Left lung (tissue), 10 donors: ENCODE results near the gene RARB. TPM values are rescaled to one million over a fixed set of nuclear protein-coding genes. Genes with fewer than 3 reads are reported as not detected.
A peak's percentile ranks its signal among the peaks of the same experiment; 100 is the strongest.

Experiments used
- ATAC-seq: fragments of 200-7000 bp; cut with Tn5 transposase; one replicate; pipeline ENCODE4 v1.9.1; 2020; ENCODE audit warnings: moderate library complexity
- DNase-seq, 4 donors: peaks; one replicate each; pipeline ENCODE4 v3.0.0-alpha.2; 2013 to 2020
- H3K27ac ChIP-seq, 2 donors: fragments of 200-600 bp; sonication (generic) in 1 of 2; one replicate each; pipeline versions ENCODE4 v1.5.0 to v1.8.0; 2020 to 2021
- H3K27me3 ChIP-seq, 2 donors: fragments of 200-600 bp; sonication (generic) in 1 of 2; one replicate each; pipeline versions ENCODE4 v1.5.0 to v1.8.0; 2020 to 2021
- H3K36me3 ChIP-seq, 2 donors: fragments of 200-600 bp; sonication (generic) in 1 of 2; one replicate each; pipeline versions ENCODE4 v1.5.0 to v1.8.0; 2020 to 2021
- H3K4me1 ChIP-seq, 2 donors: fragments of 200-600 bp; one replicate each; pipeline ENCODE4 v1.8.0; 2021
- H3K4me3 ChIP-seq, 2 donors: fragments of 200-600 bp; sonication (generic) in 1 of 2; one replicate each; pipeline versions ENCODE4 v1.5.0 to v1.8.0; 2020 to 2021; ENCODE audit warnings: mild to moderate bottlenecking in 1 of 2
- H3K9me3 ChIP-seq, 2 donors: fragments of 200-600 bp; sonication (generic) in 1 of 2; one replicate each; pipeline versions ENCODE4 v1.5.0 to v1.8.0; 2020 to 2021
- CTCF ChIP-seq, 2 donors: fragments of 200-600 bp; sonication (generic) in 1 of 2; IDR thresholded peaks; one replicate each; pipeline versions ENCODE4 v1.5.0 to v1.8.0; 2021; ENCODE audit warnings: antibody characterized with exemption in 2 of 2
- intact Hi-C, 2 donors: fragments of 100-400 bp; cut with DNase I; formaldehyde crosslinking; loops; one replicate each; pipeline versions ENCODE4 v1.11.2 to v1.14.2; 2022
- polyA plus RNA-seq, 6 donors: library from polyadenylated mRNA; unstranded; fragments of 120-200 nt; gene quantifications; one replicate each; pipeline ENCODE4 v1.2.1, GENCODE V29; 2013; ENCODE audit not compliant: insufficient read length in 6 of 6
- total RNA-seq, 2 donors: library from RNA; stranded (reverse); fragmentation: NEBNext Ultra II Directional; extraction: Animal tissue kit (Norgen Biotek cat#: 25700); gene quantifications; one replicate each; pipeline ENCODE4 v1.2.1, GENCODE V29; 2021
- donor health status: DM: no; HTN: yes; CAD: no.
- donor health status: DM: no; HTN: no; CAD: no.

The RARB gene
- total and polyA plus RNA-seq, 8 donors: 4.1 to 40.1 (median 33.3) TPM

DNA sequence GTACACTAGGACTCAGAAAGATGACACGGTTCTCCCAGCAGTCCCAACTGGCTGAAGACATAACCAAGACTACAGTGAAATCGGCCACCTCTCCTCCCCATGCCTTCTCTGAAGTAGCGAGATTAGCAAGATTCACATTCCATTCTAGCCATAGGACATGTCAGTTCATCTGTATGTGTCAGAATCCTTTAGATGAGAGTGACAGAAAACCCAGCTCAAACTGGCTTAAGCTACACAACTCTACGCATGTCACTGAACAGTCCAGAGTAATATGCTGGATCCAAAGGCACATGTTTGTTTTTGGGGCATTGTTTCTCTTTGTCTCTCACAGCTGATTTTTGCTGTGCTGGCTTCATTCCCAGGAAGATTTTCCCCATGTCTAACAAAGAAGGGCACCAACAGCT lies 75.8 kb downstream of the RARB start:
- H3K27me3 ChIP-seq: no peaks in the 10 kb centered on the region
- no peaks in the 10 kb centered on the region for H3K36me3 ChIP-seq
- no peak for TF ChIP-seq CTCF (IDR thresholded peaks at IDR 0.05)
- ATAC-seq (no peak), DNase-seq (no peak)
- H3K27ac ChIP-seq: no peak overlapping the region
- H3K4me1 ChIP-seq: no peaks in the 10 kb centered on the region
- H3K9me3 ChIP-seq: no peaks in the 10 kb centered on the region
- no peak overlapping the region for H3K4me3 ChIP-seq
- intact Hi-C loops: no loop called here

DNA sequence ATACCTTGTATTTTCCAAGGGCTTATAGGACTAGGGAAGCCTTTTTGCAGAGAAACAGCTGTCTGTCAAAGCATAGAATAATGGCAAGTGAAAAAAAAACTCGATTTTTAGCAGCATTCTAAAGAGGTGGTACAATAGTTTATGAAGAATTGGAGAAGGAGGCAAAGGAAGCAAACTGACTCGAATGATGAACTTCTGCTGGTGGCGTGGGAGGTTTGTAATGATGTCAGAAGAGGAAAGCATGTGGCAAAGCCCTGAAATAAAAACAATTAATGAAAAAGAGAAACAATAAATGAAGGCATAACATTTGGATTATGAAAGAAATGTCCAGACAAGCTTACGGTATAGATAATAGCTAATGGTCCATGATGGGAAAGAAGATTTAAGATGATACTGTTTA lies 77.5 kb downstream of the RARB start:
- DNase-seq (no peak), ATAC-seq (no peak)
- Histone ChIP-seq H3K36me3 (no peaks in the 10 kb centered on the region), H3K27ac (no peak overlapping the region), H3K9me3 (no peaks in the 10 kb centered on the region), H3K4me3 (no peak overlapping the region), H3K4me1 (no peaks in the 10 kb centered on the region), H3K27me3 (no peaks in the 10 kb centered on the region)
- no peak for TF ChIP-seq CTCF (IDR thresholded peaks at IDR 0.05)
- intact Hi-C loops: no loop called here

- Histone ChIP-seq H3K27me3 (no peaks in the 10 kb centered on the region), H3K36me3 (no peaks in the 10 kb centered on the region), H3K27ac (no peak overlapping the region), H3K4me3 (no peak overlapping the region), H3K9me3 (no peaks in the 10 kb centered on the region), H3K4me1 (no peaks in the 10 kb centered on the region)
- no peak for TF ChIP-seq CTCF (IDR thresholded peaks at IDR 0.05)
- DNase-seq (no peak), ATAC-seq (no peak)
- intact Hi-C loops: no loop called here
Measured at GRCh38 chr3:25507811-25508210, 79.7 kb downstream of the RARB start.

- Histone ChIP-seq H3K4me1 (no peaks in the 10 kb centered on the region), H3K36me3 (no peaks in the 10 kb centered on the region), H3K27me3 (no peaks in the 10 kb centered on the region), H3K27ac (no peak overlapping the region), H3K9me3 (no peaks in the 10 kb centered on the region), H3K4me3 (no peak overlapping the region)
- DNase-seq (no peak), ATAC-seq (no peak)
- intact Hi-C loops: no loop called here
- no peak for TF ChIP-seq CTCF (IDR thresholded peaks at IDR 0.05)
Measured at GRCh38 chr3:25508433-25508832, 80.4 kb downstream of the RARB start.

DNA sequence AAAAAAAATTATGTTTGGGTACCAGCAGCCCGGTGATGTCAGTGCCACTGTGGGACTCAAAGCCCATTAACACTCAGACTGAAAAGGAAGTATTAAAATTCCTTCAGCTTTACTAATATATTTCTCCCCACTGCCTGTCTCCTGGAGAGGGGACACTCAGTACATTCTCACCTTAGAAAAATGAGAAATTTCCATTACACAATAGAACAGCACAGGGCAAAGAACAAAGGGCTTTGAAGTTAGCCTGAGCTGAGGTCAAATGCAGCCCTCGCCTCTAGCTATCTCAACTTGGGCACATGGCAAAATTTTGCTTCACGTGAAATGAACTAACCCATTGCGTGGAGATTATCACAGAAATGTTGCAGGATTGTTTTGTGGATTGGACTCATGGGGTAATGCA lies 80.8 kb downstream of the RARB start:
- Histone ChIP-seq H3K36me3 (no peaks in the 10 kb centered on the region), H3K27me3 (no peaks in the 10 kb centered on the region), H3K9me3 (no peaks in the 10 kb centered on the region), H3K4me1 (peaks cover 0 to 4% of the 10 kb centered on the region in 2 donors), H3K27ac (no peak overlapping the region), H3K4me3 (no peak overlapping the region)
- ATAC-seq (peak; percentile 39), DNase-seq (no peak)
- TF ChIP-seq CTCF (IDR thresholded peaks at IDR 0.05): no peak
- intact Hi-C loops: no loop called here
